IMR-90 (cell line): ENCODE results near the gene PLPP7. TPM values are rescaled to one million over a fixed set of nuclear protein-coding genes. Genes with fewer than 3 reads are reported as not detected.

Experiments used
- ATAC-seq: fragments of 200-7000 bp; cut with Tn5 transposase; 2 replicates; pipeline ENCODE4 v1.9.1; 2020; ENCODE audit warnings: low read depth, mild to moderate bottlenecking, moderate library complexity
- BruUV-seq: library from RNA; stranded (reverse); fragments of 400-500 nt; replicated peaks from 2 replicates; lab custom pipeline; 2021; lab: Mats Ljungman, UMichigan
- CTCF ChIA-PET: fragments of 300-600 bp; formaldehyde crosslinking; extraction: SDS; loops from one replicate; lab custom pipeline; 2021; ENCODE audit warnings: antibody characterized with exemption; lab: Yijun Ruan, JAX
- POLR2A ChIA-PET: fragments of 300-600 bp; sonication (Branson Sonifier 250); formaldehyde crosslinking; loops from one replicate; lab custom pipeline; 2022; ENCODE audit warnings: antibody characterized with exemption; ENCODE audit not compliant: unreplicated experiment; lab: Charles Lee
- DNase-seq: peaks from one replicate; pipeline ENCODE4 v3.0.0; 2013
- H2AFZ ChIP-seq: replicated peaks from 2 replicates; pipeline ENCODE3; 2013; ENCODE audit warnings: low read length, mild to moderate bottlenecking; ENCODE audit not compliant: poor library complexity
- H2AK5ac ChIP-seq: 2 replicates; pipeline ENCODE4 v1.6.1; 2013; ENCODE audit warnings: low read depth, low read length, inconsistent platforms
- H2AK9ac ChIP-seq: replicated peaks from 2 replicates; pipeline ENCODE3; 2013; ENCODE audit warnings: mild to moderate bottlenecking, low read depth, low read length, moderate library complexity; ENCODE audit not compliant: poor library complexity
- H2BK120ac ChIP-seq: 2 replicates; pipeline ENCODE4 v1.6.1; 2013; ENCODE audit warnings: low read depth, low read length, inconsistent platforms
- H2BK15ac ChIP-seq: 3 replicates; pipeline ENCODE4 v1.6.1; 2013; ENCODE audit warnings: low read depth, low read length, inconsistent platforms
- H2BK20ac ChIP-seq: 2 replicates; pipeline ENCODE4 v1.6.1; 2013; ENCODE audit warnings: low read depth, mild to moderate bottlenecking, inconsistent platforms, low read length, moderate library complexity
- H2BK5ac ChIP-seq: 2 replicates; pipeline ENCODE4 v1.6.1; 2013; ENCODE audit warnings: mild to moderate bottlenecking, low read depth, low read length, inconsistent platforms; ENCODE audit not compliant: poor library complexity, severe bottlenecking
- H3K14ac ChIP-seq: replicated peaks from 2 replicates; pipeline ENCODE4 v1.6.1; 2013; ENCODE audit warnings: low read depth, low read length, inconsistent platforms
- H3K18ac ChIP-seq: 2 replicates; pipeline ENCODE4 v1.6.1; 2013; ENCODE audit warnings: low read depth, low read length, control low read depth
- H3K23ac ChIP-seq: 2 replicates; pipeline ENCODE4 v1.6.1; 2013; ENCODE audit warnings: low read depth, low read length, inconsistent platforms
- H3K27ac ChIP-seq: 2 replicates; pipeline ENCODE4 v1.5.1; 2013; ENCODE audit warnings: mild to moderate bottlenecking, control low read depth, low read length; ENCODE audit not compliant: insufficient read depth
- H3K27me3 ChIP-seq: 2 replicates; pipeline ENCODE4 v1.6.1; 2013; ENCODE audit warnings: low read length; ENCODE audit not compliant: control insufficient read depth, insufficient read depth
- H3K36me3 ChIP-seq: 2 replicates; pipeline ENCODE4 v1.6.1; 2013; ENCODE audit warnings: low read length, mixed read lengths; ENCODE audit not compliant: control insufficient read depth, insufficient read depth
- H3K4ac ChIP-seq: 2 replicates; pipeline ENCODE4 v1.6.1; 2013; ENCODE audit warnings: low read depth, low read length, inconsistent platforms
- H3K4me1 ChIP-seq: 2 replicates; pipeline ENCODE4 v1.6.1; 2013; ENCODE audit warnings: low read length, mixed read lengths; ENCODE audit not compliant: control insufficient read depth, insufficient read depth
- H3K4me2 ChIP-seq: 2 replicates; pipeline ENCODE4 v1.6.1; 2013; ENCODE audit warnings: low read depth, mild to moderate bottlenecking, control low read depth, low read length, moderate library complexity
- H3K4me3 ChIP-seq: 2 replicates; pipeline ENCODE4 v1.5.1; 2013; ENCODE audit warnings: low read depth, mild to moderate bottlenecking, control low read depth, low read length, moderate library complexity; ENCODE audit not compliant: insufficient read depth
- H3K56ac ChIP-seq: 2 replicates; pipeline ENCODE4 v1.6.1; 2013; ENCODE audit warnings: low read length, inconsistent platforms; ENCODE audit not compliant: insufficient read depth; ENCODE audit errors: extremely low read depth
- H3K79me1 ChIP-seq, 2 experiments: 2 replicates each; pipeline ENCODE4 v1.6.1; 2013; ENCODE audit warnings: low read length in 2 of 2, inconsistent platforms in 1 of 2, low read depth in 1 of 2
- H3K9ac ChIP-seq: 2 replicates; pipeline ENCODE4 v1.6.1; 2013; ENCODE audit warnings: low read depth, low read length, control low read depth
- H3K9me1 ChIP-seq: 2 replicates; pipeline ENCODE4 v1.6.1; 2013; ENCODE audit warnings: low read length, inconsistent platforms; ENCODE audit not compliant: insufficient read depth
- H3K9me3 ChIP-seq: 2 replicates; pipeline ENCODE4 v1.6.1; 2013; ENCODE audit warnings: low read length; ENCODE audit not compliant: control insufficient read depth, insufficient read depth
- H4K20me1 ChIP-seq: 2 replicates; pipeline ENCODE4 v1.6.1; 2013; ENCODE audit warnings: low read length, inconsistent platforms; ENCODE audit not compliant: insufficient read depth
- H4K5ac ChIP-seq: 2 replicates; pipeline ENCODE4 v1.6.1; 2013; ENCODE audit warnings: mild to moderate bottlenecking, low read depth, low read length, control low read depth
- H4K8ac ChIP-seq, 2 experiments: 2 replicates each; pipeline ENCODE4 v1.6.1; 2013; ENCODE audit warnings: low read depth in 2 of 2, low read length in 2 of 2, control low read depth in 1 of 2, inconsistent platforms in 1 of 2
- H4K91ac ChIP-seq: 2 replicates; pipeline ENCODE4 v1.6.1; 2013; ENCODE audit warnings: low read depth, low read length, inconsistent platforms; ENCODE audit not compliant: insufficient read depth
- BHLHE40 ChIP-seq: fragments of 150-350 bp; IDR thresholded peaks from 2 replicates; pipeline ENCODE4 v1.6.1; 2016; ENCODE audit warnings: mild to moderate bottlenecking, low read depth, low read length
- CEBPB ChIP-seq: IDR thresholded peaks from 2 replicates; pipeline ENCODE4 v1.6.1; 2012; ENCODE audit warnings: low read depth, low read length, improper control_type of control experiment
- CHD1 ChIP-seq: IDR thresholded peaks from 2 replicates; pipeline ENCODE4 v1.6.1; 2012; ENCODE audit warnings: low read depth, low read length, improper control_type of control experiment
- CTCF ChIP-seq: conservative IDR thresholded peaks from 2 replicates; pipeline ENCODE4 v1.5.1; 2012; ENCODE audit warnings: mild to moderate bottlenecking, low read depth, low read length, improper control_type of control experiment
- ELK1 ChIP-seq: fragments of 150-350 bp; IDR thresholded peaks from 2 replicates; pipeline ENCODE4 v1.6.1; 2016; ENCODE audit warnings: low read depth, mild to moderate bottlenecking, low read length, moderate library complexity, borderline replicate concordance
- FOS ChIP-seq: fragments of 150-350 bp; IDR thresholded peaks from 2 replicates; pipeline ENCODE4 v1.6.1; 2016; ENCODE audit warnings: low read depth, low read length
- MAFK ChIP-seq: IDR thresholded peaks from 2 replicates; pipeline ENCODE4 v1.6.1; 2012; ENCODE audit warnings: low read depth, low read length, improper control_type of control experiment
- MAZ ChIP-seq: IDR thresholded peaks from 2 replicates; pipeline ENCODE4 v1.6.1; 2012; ENCODE audit warnings: low read depth, mild to moderate bottlenecking, low read length, improper control_type of control experiment, moderate library complexity, borderline replicate concordance
- MXI1 ChIP-seq: IDR thresholded peaks from 2 replicates; pipeline ENCODE4 v1.6.1; 2012; ENCODE audit warnings: low read depth, mild to moderate bottlenecking, low read length, moderate library complexity, borderline replicate concordance
- NFE2L2 ChIP-seq: fragments of 150-350 bp; IDR thresholded peaks from 2 replicates; pipeline ENCODE4 v1.6.1; 2016; ENCODE audit warnings: low read depth, mild to moderate bottlenecking, low read length
- POLR2A ChIP-seq: IDR thresholded peaks from 2 replicates; pipeline ENCODE4 v1.6.1; 2012; ENCODE audit warnings: mild to moderate bottlenecking, low read depth, low read length
- RAD21 ChIP-seq: IDR thresholded peaks from 2 replicates; pipeline ENCODE4 v1.6.1; 2012; ENCODE audit warnings: low read length, improper control_type of control experiment
- RCOR1 ChIP-seq: IDR thresholded peaks from 2 replicates; pipeline ENCODE4 v1.6.1; 2012; ENCODE audit warnings: mild to moderate bottlenecking, low read length, improper control_type of control experiment; ENCODE audit not compliant: insufficient replicate concordance
- RFX5 ChIP-seq: IDR thresholded peaks from 2 replicates; pipeline ENCODE4 v1.8.0; 2012; ENCODE audit warnings: low read depth, mild to moderate bottlenecking, low read length, moderate library complexity
- SMC3 ChIP-seq: fragments of 150-350 bp; IDR thresholded peaks from 2 replicates; pipeline ENCODE4 v1.6.1; 2016; ENCODE audit warnings: low read depth, mild to moderate bottlenecking, antibody characterized with exemption, low read length, moderate library complexity
- USF2 ChIP-seq: fragments of 150-350 bp; IDR thresholded peaks from 2 replicates; pipeline ENCODE4 v1.6.1; 2017; ENCODE audit warnings: mild to moderate bottlenecking, antibody characterized with exemption, low read length, low read depth
- WGBS, 2 experiments: methylation state at CpG; one replicate each; pipeline versions ENCODE4 v1.1.5 to v1.1.7; 2013; ENCODE audit warnings: missing lambda C conversion rate in 2 of 2; ENCODE audit not compliant: insufficient read length in 1 of 2; ENCODE audit errors: extremely low coverage in 2 of 2; 5-methylcytosine and 5-hydroxymethylcytosine counted together
- dilution Hi-C: fragments of 300-500 bp; cut with HindIII; formaldehyde crosslinking; loops from one replicate; pipeline ENCODE4 v1.14.3; 2018; ENCODE audit warnings: low sequenced_read_pairs; ENCODE audit not compliant: unreplicated experiment
- in situ Hi-C: fragments of 300-500 bp; cut with MboI; formaldehyde crosslinking; loops from 3 replicates; pipeline ENCODE4 v1.14.3; 2019; ENCODE audit warnings: low sequenced_read_pairs, inconsistent platforms, mixed read lengths
- intact Hi-C: fragments of 100-400 bp; cut with micrococcal nuclease; formaldehyde crosslinking; loops from 2 replicates; pipeline ENCODE4 v1.10.0; 2022
- polyA plus RNA-seq, 3 experiments: library from polyadenylated mRNA; depleted of rRNA; stranded (reverse); fragments of >200 nt; gene quantifications; 2 replicates each; pipeline ENCODE4 v1.2.3, GENCODE V29; 2012; ENCODE audit warnings: low replicate concordance in 1 of 3
- total RNA-seq: library from RNA; depleted of rRNA; stranded (reverse); fragments of >200 nt; gene quantifications from 2 replicates; pipeline ENCODE4 v1.2.3, GENCODE V29; 2012

PLPP7 gene
- total and polyA plus RNA-seq, 2 of the 4 experiments (the other 2 are of a cell fraction), result 0.54 to 1.2 TPM

GRCh38 chr9:131273146-131273855 lies 16.2 kb upstream of the PLPP7 start:
- TF ChIP-seq CHD1 (no peak), RCOR1 (no peak), MAFK (no peak), RFX5 (no peak), FOS (no peak), USF2 (no peak), CEBPB (no peak), BHLHE40 (no peak), RAD21 (no peak), MXI1 (no peak), POLR2A (no peak), NFE2L2 (no peak), ELK1 (no peak), CTCF (no peak), SMC3 (no peak), MAZ (no peak)
- 100% methylated on average over 2 of the region's 22 CpGs; no CpG with 5 or more reads in 1 of the 2 experiments for WGBS, 2 experiments
- dilution Hi-C loops (no loop called here), in situ Hi-C loops (no loop called here), intact Hi-C loops (no loop called here)
- no peak for ATAC-seq
- Histone ChIP-seq H3K27ac (no peak overlapping the region), H4K5ac (no peak overlapping the region), H3K23ac (no peak overlapping the region), H4K8ac (no peak overlapping the region), H3K14ac (no peak overlapping the region), H3K9me1 (no peaks in the 10 kb centered on the region), H2BK15ac (no peak overlapping the region), H4K20me1 (no peaks in the 10 kb centered on the region), H2AK5ac (no peak overlapping the region; the same call in 1 of the 2 replicates), H2BK5ac (no peak overlapping the region), H2AK9ac (no peak overlapping the region), H3K4ac (no peak overlapping the region), H4K91ac (no peak overlapping the region), H2BK120ac (no peak overlapping the region), H3K79me1 (no peaks in the 10 kb centered on the region), H3K9me3 (no peaks in the 10 kb centered on the region), H2AFZ (no peak overlapping the region), H3K36me3 (no peaks in the 10 kb centered on the region), H3K4me1 (no peaks in the 10 kb centered on the region), H3K4me2 (no peak overlapping the region), H3K27me3 (peaks cover 30% of the 10 kb centered on the region), H3K18ac (no peak overlapping the region), H3K9ac (no peak overlapping the region), H2BK20ac (no peak overlapping the region), H3K56ac (no peak overlapping the region), H3K4me3 (no peak overlapping the region)
- no TSS peak for BruUV-seq
- POLR2A ChIA-PET, result interaction anchor here (0.6 kb wide), 1 partner anchor 51 kb away, joined by 4 read pairs; no protein-coding TSS in a partner anchor
- no peak for DNase-seq
- CTCF ChIA-PET, result no interaction called here
